GM18517 (cell line): ENCODE measurements around the gene CXCL12.

Experiments
- ATAC-seq: cut with Tn5 transposase; IDR thresholded peaks from one replicate; pipeline ENCODE4 v1.9.1; 2021; ENCODE audit warnings: mild to moderate bottlenecking, moderate library complexity; ENCODE audit not compliant: unreplicated experiment

The CXCL12 gene

DNA sequence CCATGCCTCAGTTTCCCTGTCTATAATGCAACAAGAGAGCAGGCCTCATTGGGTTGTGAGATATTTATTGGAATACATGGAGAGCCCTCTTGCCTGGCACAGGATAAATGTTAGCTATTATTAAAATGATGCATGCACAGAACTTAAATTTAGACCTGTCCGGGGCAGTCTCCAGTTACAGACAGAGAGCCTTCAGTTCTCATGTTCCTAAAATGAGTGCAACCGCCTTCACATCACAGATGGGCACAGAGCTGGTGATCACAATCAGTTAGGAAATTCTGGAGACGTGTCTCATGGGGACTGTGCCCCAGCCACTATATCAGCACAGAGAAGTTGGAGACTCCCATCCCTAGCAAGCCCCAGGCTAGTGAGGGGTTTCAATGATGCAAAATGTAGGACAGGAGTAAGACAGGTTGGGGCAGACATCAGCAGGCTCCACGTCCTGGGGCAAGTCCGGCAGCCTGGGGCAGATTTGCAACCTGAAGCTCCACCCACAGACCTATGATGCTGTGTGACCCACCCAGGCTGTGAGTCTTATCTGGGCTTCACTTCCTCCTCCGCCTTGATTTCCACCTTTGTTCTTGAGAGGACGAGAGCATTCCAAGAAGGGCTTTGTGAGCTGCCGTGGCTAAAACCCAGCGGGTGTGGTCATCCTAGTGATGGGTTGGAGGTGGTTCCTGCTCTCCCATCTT is 49.4 kb downstream of the CXCL12 start:
- no peak for ATAC-seq

DNA sequence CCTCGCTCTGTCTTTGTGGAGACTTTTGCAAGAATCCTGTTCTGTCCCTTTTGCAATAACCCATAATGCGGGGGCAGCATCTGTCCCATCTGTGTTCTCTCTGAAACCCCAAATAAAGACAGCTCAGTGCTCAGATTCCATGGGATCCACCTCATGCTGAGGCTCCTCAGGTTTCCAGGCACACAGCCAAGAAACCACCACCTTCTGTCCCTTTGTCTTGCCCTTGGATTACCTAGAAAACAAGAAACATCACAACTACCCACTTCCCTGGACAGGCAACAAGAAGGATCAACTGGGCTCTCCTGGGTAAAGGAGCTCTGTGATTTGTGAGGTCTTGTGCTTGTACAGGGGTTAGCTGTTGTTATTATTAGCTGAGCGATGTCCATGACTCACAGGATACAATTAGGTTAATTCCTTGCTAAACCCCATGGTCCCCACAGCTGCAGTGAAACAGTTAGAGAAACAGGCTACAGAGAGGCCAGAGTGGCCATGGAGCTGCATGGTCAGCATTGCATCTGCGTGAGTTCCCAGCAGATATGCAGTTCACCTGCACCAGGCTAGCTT is 50.2 kb downstream of the CXCL12 start:
- ATAC-seq, result no peak

DNA sequence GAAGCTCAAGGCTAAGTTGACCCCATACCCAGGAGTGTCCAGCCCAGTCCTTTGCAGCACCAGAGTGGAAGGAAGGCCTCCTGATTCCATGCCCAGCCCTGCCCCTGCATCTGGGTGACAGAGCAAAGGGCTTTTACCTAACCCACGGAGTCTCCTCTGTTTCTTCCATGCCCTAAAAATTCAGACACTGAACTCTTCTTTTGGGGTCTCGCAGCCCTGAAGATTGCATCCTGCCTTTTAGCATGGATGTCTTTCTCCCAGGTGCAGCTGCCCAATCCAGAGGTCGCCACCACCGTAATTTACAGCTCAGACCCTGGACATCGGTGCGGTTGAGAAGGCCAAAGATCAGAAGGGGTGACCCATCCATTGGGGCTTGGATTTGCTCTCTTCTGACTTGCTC is 50.8 kb downstream of the CXCL12 start:
- no peak for ATAC-seq

DNA sequence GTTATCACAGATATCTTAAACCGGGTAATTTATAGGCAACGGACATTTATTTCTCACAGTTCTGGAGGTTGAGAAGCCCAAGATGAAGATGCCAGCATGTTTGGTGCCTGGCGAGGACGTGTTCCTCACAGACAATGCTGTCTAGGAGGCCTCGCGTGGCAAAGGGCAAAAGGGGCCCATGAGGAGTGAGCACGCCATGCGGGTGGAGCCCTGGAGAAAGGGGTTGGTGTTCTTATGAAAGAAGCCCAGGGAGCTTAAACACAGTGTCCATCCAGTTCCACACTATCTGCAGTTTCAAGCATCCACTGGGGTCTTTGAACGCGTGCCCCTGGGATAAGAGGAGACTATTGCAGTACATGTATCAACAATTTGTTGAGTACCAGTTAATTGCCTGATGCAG is 51.4 kb downstream of the CXCL12 start:
- ATAC-seq, result no peak

DNA sequence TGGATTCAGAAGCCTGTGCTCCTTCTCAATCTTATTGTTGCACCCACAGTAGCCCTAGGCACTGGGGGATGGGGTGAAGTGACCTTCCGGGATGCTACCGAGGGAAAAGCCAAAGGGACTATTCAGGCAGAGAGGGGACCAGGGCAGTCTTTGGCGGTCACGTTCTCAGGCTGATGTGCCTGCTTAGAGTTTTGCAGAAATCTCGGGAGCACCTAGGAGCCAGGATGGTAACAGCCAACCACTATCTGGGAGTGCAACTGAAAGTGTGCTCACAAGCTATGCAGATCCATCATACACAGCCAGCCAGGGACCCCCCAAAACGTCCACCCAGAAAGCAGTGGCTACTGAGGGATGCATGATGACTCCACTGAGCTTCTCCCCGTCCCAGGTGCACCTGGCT is 52.4 kb downstream of the CXCL12 start:
- ATAC-seq, result no peak

DNA sequence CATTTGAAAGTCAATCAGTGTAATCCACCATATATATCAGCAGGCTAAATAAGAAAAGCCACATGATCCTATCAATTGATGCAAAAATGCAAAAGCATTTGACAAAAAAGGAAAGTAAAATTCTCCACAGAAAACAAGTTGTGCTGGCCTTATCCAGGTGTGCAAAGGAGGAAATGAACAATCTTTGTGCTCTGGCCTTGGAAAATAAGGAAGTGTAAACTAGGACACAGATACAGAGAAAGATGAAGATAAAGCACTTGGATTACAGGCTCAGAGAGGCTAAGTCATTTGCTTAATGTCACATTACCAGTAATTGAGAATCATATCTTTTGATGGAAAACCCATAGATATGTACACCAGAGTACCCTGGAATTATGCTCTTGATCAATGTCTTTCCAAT is 54.5 kb downstream of the CXCL12 start:
- no peak for ATAC-seq

DNA sequence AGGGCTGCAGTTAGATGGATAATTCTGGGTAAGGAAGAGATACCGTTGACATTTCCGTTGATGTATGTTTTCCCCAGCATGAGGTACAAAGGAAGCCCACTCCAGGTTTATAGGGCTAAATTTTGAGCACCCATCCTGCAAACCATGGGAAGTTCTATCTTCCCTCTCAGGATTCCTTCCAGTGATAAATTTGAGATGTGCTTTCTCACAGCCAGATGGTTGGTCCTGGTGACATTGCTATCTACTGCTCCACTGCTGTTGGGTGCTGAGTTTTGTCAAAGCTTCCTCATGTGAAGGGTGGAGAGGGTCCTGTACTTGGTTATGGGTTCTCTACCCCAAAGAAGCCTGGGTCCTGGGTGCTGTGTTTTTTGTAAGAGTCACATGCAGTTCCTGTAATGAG is 57.4 kb downstream of the CXCL12 start:
- ATAC-seq, result no peak
